Stimulated activated CD4-positive, alpha-beta T cell treated with anti-CD3 and anti-CD28 coated beads, Interleukin-15, amount 100 ng/mL, for 24 hours (primary cell): Measurements from ENCODE around the gene ANKRD17.
"Not testable (repeated sequence)": the region's sequence is repeated elsewhere in the genome, so short reads cannot be mapped to it uniquely, and the experiment has no call there.

Experiments
- DNase-seq: peaks from one replicate; pipeline ENCODE4 v3.0.0-alpha.2; 2020

The ANKRD17 gene

GRCh38 chr4:73244945-73245601 lies 13.5 kb downstream of the ANKRD17 start:
- DNase-seq, result no peak

- DNase-seq, result no peak
Observed at GRCh38 chr4:73237044-73237443, 21.6 kb downstream of the ANKRD17 start.

GRCh38 chr4:73236151-73236550 lies 22.4 kb downstream of the ANKRD17 start:
- no peak for DNase-seq

GRCh38 chr4:73234712-73235111 lies 23.9 kb downstream of the ANKRD17 start:
- no peak for DNase-seq

- DNase-seq, result no peak
Observed at GRCh38 chr4:73231518-73232487, 26.8 kb downstream of the ANKRD17 start.

- no peak for DNase-seq
Observed at GRCh38 chr4:73230865-73231517, 27.6 kb downstream of the ANKRD17 start.

GRCh38 chr4:73228800-73229199 lies 29.8 kb downstream of the ANKRD17 start:
- not testable (repeated sequence) for DNase-seq

- DNase-seq, result no peak
Observed at GRCh38 chr4:73224886-73225285, 33.7 kb downstream of the ANKRD17 start.

- no peak for DNase-seq
Observed at GRCh38 chr4:73223258-73223650, 35.3 kb downstream of the ANKRD17 start.

GRCh38 chr4:73222466-73223257 lies 35.9 kb downstream of the ANKRD17 start:
- DNase-seq, result peak; percentile 40

GRCh38 chr4:73221734-73222133 lies 36.9 kb downstream of the ANKRD17 start:
- DNase-seq, result no peak

- DNase-seq, result no peak
Observed at GRCh38 chr4:73220815-73221214, 37.8 kb downstream of the ANKRD17 start.

- DNase-seq, result no peak
Observed at GRCh38 chr4:73213916-73214653, 44.5 kb downstream of the ANKRD17 start.

- no peak for DNase-seq
Observed at GRCh38 chr4:73212982-73213730, 45.4 kb downstream of the ANKRD17 start.

GRCh38 chr4:73211968-73212367 lies 46.6 kb downstream of the ANKRD17 start:
- DNase-seq, result no peak

GRCh38 chr4:73208376-73208775 lies 50.2 kb downstream of the ANKRD17 start:
- DNase-seq, result no peak

GRCh38 chr4:73206236-73206635 lies 52.4 kb downstream of the ANKRD17 start:
- no peak for DNase-seq

GRCh38 chr4:73205482-73205881 lies 53.1 kb downstream of the ANKRD17 start:
- DNase-seq, result no peak

- not testable (repeated sequence) for DNase-seq
Observed at GRCh38 chr4:73203976-73204375, 54.6 kb downstream of the ANKRD17 start.

GRCh38 chr4:73197220-73197619 lies 61.4 kb downstream of the ANKRD17 start:
- DNase-seq, result no peak

- no peak for DNase-seq
Observed at GRCh38 chr4:73194064-73194463, 64.5 kb downstream of the ANKRD17 start.
